HG03460 (cell line): Measurements from ENCODE around the gene CDH20.
"Not testable (repeated sequence)": the region's sequence is repeated elsewhere in the genome, so short reads cannot be mapped to it uniquely, and the experiment has no call there.

Experiments used
- ATAC-seq: cut with Tn5 transposase; IDR thresholded peaks from one replicate; pipeline ENCODE4 v1.9.1; 2021; ENCODE audit not compliant: unreplicated experiment

The CDH20 gene

GRCh38 chr18:61340148-61340547, 6.9 kb downstream of the CDH20 start:
- ATAC-seq = no peak

- no peak for ATAC-seq
These were observed 15.0 kb downstream of the CDH20 start for GRCh38 chr18:61348230-61348629.

DNA sequence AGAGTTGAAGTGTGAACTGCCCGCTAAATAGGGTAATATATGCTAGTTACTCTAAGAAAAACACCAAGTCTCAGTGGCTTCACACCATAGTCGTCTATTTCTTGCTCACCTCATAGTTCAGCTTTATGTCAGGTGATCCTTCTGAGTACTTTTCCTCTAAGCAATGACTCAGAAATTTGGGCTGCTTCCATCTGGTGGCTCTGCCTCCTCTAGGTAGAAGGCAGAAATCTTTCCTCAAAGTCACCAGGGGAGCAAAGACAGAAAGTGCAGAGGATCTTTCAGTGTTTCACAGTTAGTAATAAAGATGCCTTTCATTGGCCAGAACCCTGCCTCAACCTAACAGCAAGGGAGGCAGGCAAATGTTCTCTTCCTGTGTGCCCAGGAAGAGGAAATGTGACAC, 17.3 kb downstream of the CDH20 start:
- no peak for ATAC-seq

GRCh38 chr18:61352059-61352458, 18.8 kb downstream of the CDH20 start:
- ATAC-seq = no peak

DNA sequence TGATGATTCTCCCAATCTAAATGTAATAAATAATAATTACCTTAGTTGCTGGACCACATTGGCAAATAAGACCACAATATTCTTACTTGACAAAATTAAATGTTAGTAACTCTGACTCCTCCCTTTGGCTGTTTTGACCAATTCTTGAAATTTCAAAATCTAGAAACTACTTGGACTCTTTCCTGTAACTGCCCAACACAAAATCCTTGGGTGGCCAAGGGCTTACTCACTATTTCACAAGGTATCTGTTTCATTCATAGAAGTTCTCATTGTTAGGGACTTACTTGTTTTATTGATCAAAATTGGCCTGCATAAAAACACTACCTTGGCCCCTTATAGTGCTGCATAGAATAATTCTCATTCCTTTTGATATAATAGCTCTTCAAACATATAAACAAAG, 19.4 kb downstream of the CDH20 start:
- ATAC-seq = no peak

DNA sequence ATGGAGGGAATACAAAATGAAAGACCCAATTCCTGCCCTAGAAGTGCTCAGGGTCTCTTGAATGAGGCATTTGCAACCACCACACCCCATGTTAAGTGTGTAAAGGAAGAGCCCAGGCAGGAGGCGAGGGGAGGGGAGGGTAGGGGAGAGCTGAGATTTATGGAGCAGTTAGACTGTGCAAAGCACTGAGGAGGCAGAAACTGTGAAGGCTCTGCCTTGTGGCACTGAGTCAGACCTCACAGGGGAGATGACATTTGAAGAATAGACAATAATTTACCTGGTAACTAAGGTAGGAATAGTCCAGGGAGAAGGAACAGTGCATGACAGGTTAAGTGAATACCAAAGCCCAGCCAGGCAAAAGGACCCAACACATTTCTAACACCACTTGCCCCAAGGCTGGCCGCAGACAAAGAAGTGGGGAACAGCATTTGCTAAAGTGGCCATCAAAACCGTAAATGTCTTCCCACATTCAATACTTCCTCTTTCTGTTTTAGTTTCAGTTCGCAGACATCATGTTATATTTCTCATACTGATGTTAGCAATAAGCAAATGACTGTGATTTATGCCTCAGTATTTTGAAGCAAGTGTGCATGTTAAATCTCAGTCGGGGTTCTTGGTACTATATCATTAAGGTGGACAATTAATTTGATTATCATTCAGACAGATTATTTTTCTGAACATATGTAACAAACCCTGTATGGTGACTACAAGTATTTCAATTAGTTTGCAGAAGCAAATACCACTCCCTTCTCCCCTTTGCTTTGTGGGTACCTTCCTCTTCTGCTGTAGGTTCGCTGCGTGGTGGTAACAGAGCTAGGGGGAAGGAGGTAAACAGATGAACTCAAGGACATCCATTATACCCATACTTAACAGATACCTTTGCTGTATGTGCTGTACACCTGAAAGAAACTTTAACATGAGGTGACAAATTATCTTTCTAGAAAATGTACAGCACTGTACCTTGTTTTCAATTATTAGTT, 27.5 kb downstream of the CDH20 start:
- peak; percentile 91 for ATAC-seq

DNA sequence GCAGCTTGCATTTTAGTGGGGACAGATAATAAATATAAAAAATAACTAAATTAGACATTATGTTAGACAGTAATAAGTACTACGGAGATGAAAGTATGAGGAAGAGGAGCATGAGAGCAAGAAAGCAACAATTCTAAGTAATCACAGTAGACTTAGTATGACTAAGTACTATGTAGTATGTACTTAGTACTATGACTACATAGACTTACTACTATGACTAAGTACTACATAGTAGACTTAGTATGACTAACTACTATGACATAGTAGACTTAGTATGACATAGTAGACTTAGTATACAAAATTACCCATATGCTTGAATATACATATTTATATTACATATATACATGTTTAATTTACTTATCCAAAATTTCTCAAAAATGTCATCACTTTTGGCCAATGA, 29.3 kb downstream of the CDH20 start:
- ATAC-seq = no peak

- ATAC-seq = no peak
These were observed 31.7 kb downstream of the CDH20 start for GRCh38 chr18:61364953-61365352.

- no peak for ATAC-seq
These were observed 34.8 kb downstream of the CDH20 start for GRCh38 chr18:61368001-61368400.

DNA sequence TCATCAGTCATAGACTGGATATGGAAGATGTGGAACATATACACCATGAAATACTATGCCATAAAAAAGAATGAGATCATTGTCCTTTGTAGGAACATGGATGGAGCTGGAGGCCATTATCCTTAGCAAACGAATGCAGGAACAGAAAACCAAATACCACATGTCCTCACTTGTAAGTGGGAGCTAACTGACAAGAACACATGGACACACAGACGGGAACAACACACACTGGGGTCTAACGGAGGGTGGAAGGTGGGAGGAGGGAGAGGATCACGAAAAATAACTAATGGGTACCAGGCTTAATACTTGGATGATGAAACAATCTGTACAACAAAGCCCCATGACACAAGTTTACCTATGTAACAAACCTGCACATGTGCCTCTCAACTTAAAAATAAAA, 36.4 kb downstream of the CDH20 start:
- ATAC-seq = not testable (repeated sequence)

GRCh38 chr18:61371111-61371510, 37.9 kb downstream of the CDH20 start:
- no peak for ATAC-seq

DNA sequence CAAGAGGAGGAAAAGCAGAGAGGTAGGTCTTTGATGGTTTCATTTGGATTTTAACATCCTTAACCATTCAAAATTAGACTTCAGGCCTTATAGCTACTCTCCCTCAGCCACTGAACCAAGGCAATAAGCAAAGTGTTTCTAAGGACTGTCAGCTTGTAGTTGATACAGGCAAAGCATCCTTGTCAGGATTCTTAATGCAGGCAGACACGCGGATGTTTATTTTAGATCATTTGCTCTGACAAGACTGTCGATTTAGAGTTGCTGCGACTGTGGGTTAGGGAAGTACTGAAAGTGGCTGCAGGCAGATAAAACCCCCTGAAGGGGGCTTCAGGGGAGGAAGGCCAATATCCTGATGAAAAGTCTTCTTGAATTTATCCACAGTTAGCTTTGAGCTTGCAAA, 46.6 kb downstream of the CDH20 start:
- no peak for ATAC-seq

- no peak for ATAC-seq
These were observed 54.8 kb downstream of the CDH20 start for GRCh38 chr18:61388010-61388409.

- ATAC-seq = no peak
These were observed 61.8 kb downstream of the CDH20 start for GRCh38 chr18:61394983-61395382.

DNA sequence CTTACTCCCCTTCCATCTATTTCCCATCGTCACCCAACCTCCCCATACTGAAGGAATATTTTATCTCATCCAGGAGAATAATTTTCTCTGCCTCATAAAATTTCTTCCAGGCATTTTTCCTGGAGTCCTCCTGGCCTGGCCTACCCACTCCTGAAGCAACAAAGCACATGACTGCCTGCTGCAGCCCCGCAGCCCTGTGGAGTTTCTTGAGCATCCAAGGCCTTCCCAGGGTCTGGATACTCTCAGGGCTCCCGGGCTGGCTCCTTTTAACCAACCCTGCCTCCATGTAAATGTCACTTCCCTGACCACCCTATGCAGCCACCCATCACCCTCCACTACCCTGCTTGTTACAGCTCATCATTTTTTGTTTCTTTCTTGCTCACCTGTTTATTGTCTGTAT, 64.0 kb downstream of the CDH20 start:
- ATAC-seq = no peak

- ATAC-seq = no peak
These were observed 65.9 kb downstream of the CDH20 start for GRCh38 chr18:61398961-61399705.

- no peak for ATAC-seq
These were observed 66.9 kb downstream of the CDH20 start for GRCh38 chr18:61400016-61400635.

GRCh38 chr18:61400716-61401115, 67.5 kb downstream of the CDH20 start:
- ATAC-seq = no peak

DNA sequence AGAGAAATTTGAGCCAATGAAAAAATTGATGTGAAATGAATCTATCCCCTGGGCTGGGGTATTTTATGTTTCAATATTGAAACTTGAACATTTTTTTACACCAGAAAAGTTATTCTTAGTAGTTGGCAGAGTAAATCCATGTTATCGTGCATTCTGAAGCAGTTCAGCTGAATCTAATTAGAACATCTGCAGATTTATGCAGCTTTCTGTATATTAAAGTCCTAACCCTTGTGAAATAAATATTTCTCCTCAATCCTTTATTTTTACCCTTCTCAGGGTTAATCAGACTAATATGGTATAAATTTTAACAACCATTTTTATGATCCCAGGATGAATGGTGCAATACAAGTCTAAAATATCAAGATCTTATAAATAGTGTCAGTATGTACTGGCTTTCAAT, 69.5 kb downstream of the CDH20 start:
- ATAC-seq = no peak

- no peak for ATAC-seq
These were observed 80.2 kb downstream of the CDH20 start for GRCh38 chr18:61413396-61413795.

DNA sequence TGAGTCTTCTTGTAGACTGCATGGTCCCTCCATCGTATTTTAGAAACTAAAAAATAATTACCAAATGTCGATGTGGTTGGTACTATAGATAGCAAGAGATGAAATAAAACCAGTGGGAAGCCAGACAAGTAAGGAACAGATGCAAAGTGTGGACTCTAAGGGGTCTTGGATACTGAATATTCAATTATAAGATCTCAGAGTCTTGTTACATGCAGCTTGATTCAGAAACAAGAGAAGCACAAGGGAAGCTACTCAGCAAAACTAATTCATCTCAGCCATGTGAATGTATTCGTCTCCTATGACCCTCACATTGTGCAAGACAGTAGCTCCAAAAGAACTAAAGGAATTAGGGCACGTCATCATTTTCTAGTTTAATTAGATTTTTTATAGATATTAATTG, 80.9 kb downstream of the CDH20 start:
- ATAC-seq = no peak

GRCh38 chr18:61419763-61420162, 86.5 kb downstream of the CDH20 start:
- no peak for ATAC-seq
